GM12878 (cell line): ENCODE results near the gene ASB7. TPM values are rescaled to one million over a fixed set of nuclear protein-coding genes. Genes with fewer than 3 reads are reported as not detected.

ENCODE experiments used
- ATAC-seq: fragments of 200-7000 bp; cut with Tn5 transposase; 3 replicates; pipeline ENCODE4 v1.9.1; 2020; ENCODE audit warnings: mild to moderate bottlenecking, moderate library complexity
- BruUV-seq: library from RNA; stranded (reverse); fragments of 400-500 nt; replicated peaks from 2 replicates; lab custom pipeline; 2021; lab: Mats Ljungman, UMichigan
- CTCF ChIA-PET: fragments of 300-600 bp; sonication (Branson Sonifier 250); formaldehyde crosslinking; extraction: SDS; loops from one replicate; lab custom pipeline; 2021; ENCODE audit warnings: inconsistent platforms; lab: Yijun Ruan, JAX
- POLR2A ChIA-PET: fragments of 350-600 bp; formaldehyde crosslinking; extraction: SDS; loops from one replicate; lab custom pipeline; 2021; ENCODE audit warnings: inconsistent platforms; lab: Charles Lee
- RAD21 ChIA-PET: fragments of 300-600 bp; sonication (Branson Sonifier 250); formaldehyde crosslinking; loops from one replicate; lab custom pipeline; 2023; ENCODE audit warnings: antibody characterized with exemption; ENCODE audit not compliant: unreplicated experiment; lab: Charles Lee
- SMC1A ChIA-PET: fragments of 300-600 bp; sonication (Branson Sonifier 250); formaldehyde crosslinking; loops from one replicate; lab custom pipeline; 2023; ENCODE audit not compliant: unreplicated experiment, uncharacterized antibody; lab: Charles Lee
- DNase-seq: peaks from one replicate; pipeline ENCODE4 v3.0.0-alpha.2; 2011; ENCODE audit warnings: low read depth, low spot score
- FAIRE-seq: peaks from 3 replicates; lab custom pipeline; 2011; peaks lifted over from hg19 to GRCh38; lab: Jason Lieb, UNC
- H2AFZ ChIP-seq: 2 replicates; pipeline ENCODE4 v1.6.0; 2011; ENCODE audit warnings: low read depth, low read length, control low read depth; ENCODE audit not compliant: control insufficient read depth
- H3K27ac ChIP-seq: 2 replicates; pipeline ENCODE4 v1.5.1; 2011; ENCODE audit warnings: control low read depth; ENCODE audit not compliant: control insufficient read depth, insufficient read depth
- H3K27me3 ChIP-seq, 2 experiments: replicated peaks in 1 of 2; 2 replicates each; pipeline versions ENCODE4 v1.6.0 to v1.6.1; 2011; ENCODE audit warnings: low read length in 1 of 2; ENCODE audit not compliant: control insufficient read depth in 2 of 2, insufficient read depth in 2 of 2
- H3K36me3 ChIP-seq, 2 experiments: 2 replicates each; pipeline ENCODE4 v1.5.1; 2011; ENCODE audit warnings: low read length in 1 of 2; ENCODE audit not compliant: control insufficient read depth in 2 of 2, insufficient read depth in 2 of 2
- H3K4me1 ChIP-seq: 2 replicates; pipeline ENCODE4 v1.6.1; 2011; ENCODE audit warnings: mild to moderate bottlenecking, low read length, moderate library complexity, mixed read lengths; ENCODE audit not compliant: control insufficient read depth, insufficient read depth
- H3K4me2 ChIP-seq: 2 replicates; pipeline ENCODE4 v1.6.0; 2011; ENCODE audit warnings: control low read depth; ENCODE audit not compliant: control insufficient read depth, insufficient read depth
- H3K4me3 ChIP-seq: fragments of 200-600 bp; sonication (generic); 2 replicates; pipeline ENCODE4 v1.5.1; 2016
- H3K79me2 ChIP-seq: 2 replicates; pipeline ENCODE4 v1.6.0; 2011; ENCODE audit warnings: low read length; ENCODE audit not compliant: control insufficient read depth, insufficient read depth
- H3K9ac ChIP-seq: 2 replicates; pipeline ENCODE4 v1.8.0; 2011; ENCODE audit warnings: low read length, control low read depth, mixed read lengths; ENCODE audit not compliant: control insufficient read depth, insufficient read depth
- H3K9me3 ChIP-seq: replicated peaks from 3 replicates; pipeline ENCODE4 v1.5.1; 2011; ENCODE audit warnings: mild to moderate bottlenecking, low read length; ENCODE audit not compliant: control insufficient read depth, insufficient read depth
- H4K20me1 ChIP-seq: 2 replicates; pipeline ENCODE4 v1.6.0; 2011; ENCODE audit not compliant: control insufficient read depth, insufficient read depth
- ATF2 ChIP-seq: IDR thresholded peaks from 2 replicates; pipeline ENCODE4 v1.6.1; 2012; ENCODE audit warnings: low read length, inconsistent platforms
- BCLAF1 ChIP-seq: fragments of 450-650 bp; IDR thresholded peaks from 2 replicates; pipeline ENCODE4 v1.6.1; 2017; ENCODE audit warnings: antibody characterized with exemption, mild to moderate bottlenecking, moderate library complexity
- BMI1 ChIP-seq: fragments of 450-650 bp; IDR thresholded peaks from 2 replicates; pipeline ENCODE4 v1.6.1; 2016; ENCODE audit warnings: mild to moderate bottlenecking, moderate library complexity, borderline replicate concordance
- E2F4 ChIP-seq: IDR thresholded peaks from 2 replicates; pipeline ENCODE4 v1.6.1; 2012; ENCODE audit warnings: low read depth, low read length, improper control_type of control experiment
- HDAC2 ChIP-seq: fragments of 200-600 bp; sonication (generic); IDR thresholded peaks from 2 replicates; pipeline ENCODE4 v1.6.1; 2017
- MTA2 ChIP-seq: fragments of 450-650 bp; IDR thresholded peaks from 2 replicates; pipeline ENCODE4 v1.6.1; 2016; ENCODE audit warnings: low read depth, mild to moderate bottlenecking, moderate library complexity
- NR2F1 ChIP-seq: fragments of 450-650 bp; conservative IDR thresholded peaks from 2 replicates; pipeline ENCODE4 v1.6.1; 2017; ENCODE audit warnings: mild to moderate bottlenecking
- PBX3 ChIP-seq: IDR thresholded peaks from 2 replicates; pipeline ENCODE4 v1.6.1; 2011; ENCODE audit warnings: mild to moderate bottlenecking, low read depth, low read length, moderate library complexity; ENCODE audit not compliant: insufficient replicate concordance
- RCOR1 ChIP-seq: conservative IDR thresholded peaks from 2 replicates; pipeline ENCODE4 v1.6.1; 2012; ENCODE audit warnings: low read depth, low read length, improper control_type of control experiment
- RUNX3 ChIP-seq: IDR thresholded peaks from 2 replicates; pipeline ENCODE4 v1.6.1; 2012; ENCODE audit warnings: low read length, inconsistent platforms
- SMAD5 ChIP-seq: IDR thresholded peaks from 2 replicates; pipeline ENCODE4 v1.6.1; 2016; ENCODE audit warnings: antibody characterized with exemption, low read depth
- TCF12 ChIP-seq: IDR thresholded peaks from 2 replicates; pipeline ENCODE4 v1.6.1; 2011; ENCODE audit warnings: low read depth, mild to moderate bottlenecking, low read length
- ZNF274 ChIP-seq: IDR thresholded peaks from one replicate; pipeline ENCODE4 v1.8.0; 2011; ENCODE audit not compliant: insufficient read length, insufficient read depth
- WGBS: methylation state at CpG from one replicate; pipeline ENCODE4 v1.1.6; 2016; ENCODE audit warnings: low lambda C conversion rate; ENCODE audit not compliant: insufficient replicate concordance, insufficient coverage; ENCODE audit errors: missing lambda C conversion rate; 5-methylcytosine and 5-hydroxymethylcytosine counted together
- in situ Hi-C: fragments of 300-500 bp; cut with MboI; formaldehyde crosslinking; loops from 9 replicates; pipeline ENCODE4 v1.14.3; 2018; ENCODE audit warnings: mixed read lengths
- intact Hi-C: fragments of 100-400 bp; cut with micrococcal nuclease; formaldehyde crosslinking; loops from one replicate; pipeline ENCODE4 v1.14.2; 2022; ENCODE audit not compliant: unreplicated experiment
- polyA plus RNA-seq, 11 experiments: library from polyadenylated mRNA; depleted of rRNA in 4 of 11; unstranded in 6 of 11; stranded (reverse) in 5 of 11; fragments of >200 nt; fragmentation: Nextera tagmentation in 4 of 11; fragmentation: Illumina TruSeq in 1 of 11; extraction: Ambion mirVana in 4 of 11; extraction: Trizol in 1 of 11; gene quantifications; 1 replicate in 1 of 11; 2 replicates in 10 of 11; pipeline versions ENCODE4 v1.2.1 to v1.2.3, GENCODE V29; 2011 to 2016; ENCODE audit warnings: inconsistent platforms in 2 of 11, missing spikeins in 2 of 11, low read depth in 1 of 11
- total RNA-seq, 4 experiments: library from RNA; depleted of rRNA in 3 of 4; stranded (reverse); fragments of >200 nt in 3 of 4; fragmentation: Illumina TruSeq in 1 of 4; extraction: Trizol in 1 of 4; gene quantifications; 2 replicates each; pipeline versions ENCODE4 v1.2.1 to v1.2.3, GENCODE V29; 2013 to 2021

The ASB7 gene
- total and polyA plus RNA-seq, 10 of the 15 experiments (the other 5 are each of a cell fraction or from before 2014, with no cell fraction given): 2.7 to 13.9 (median 8.6) TPM

- TF ChIP-seq BCLAF1 (no peak), ZNF274 (no peak), HDAC2 (no peak), RUNX3 (no peak), SMAD5 (no peak), BMI1 (no peak)
Measured at GRCh38 chr15:100693451-100693850, 91.1 kb downstream of the ASB7 start (continued).

GRCh38 chr15:100694381-100695021 lies 92.1 kb downstream of the ASB7 start:
- intact Hi-C loops (no loop called here), in situ Hi-C loops (no loop called here)
- no peak overlapping the region for H3K4me2 ChIP-seq
- H3K4me3 ChIP-seq: no peak overlapping the region
- no peaks in the 10 kb centered on the region for H3K79me2 ChIP-seq
- H3K36me3 ChIP-seq: no peaks in the 10 kb centered on the region
- CTCF ChIA-PET: no interaction called here
- POLR2A ChIA-PET: no interaction called here
- DNase-seq (no peak), ATAC-seq (no peak), FAIRE-seq (no peak)
- no peaks in the 10 kb centered on the region for H3K27me3 ChIP-seq
- BruUV-seq: no TSS peak
- no peaks in the 10 kb centered on the region for H4K20me1 ChIP-seq
- 12% methylated on average over 4 of the region's 4 CpGs for WGBS
- RAD21 ChIA-PET: no interaction called here
- SMC1A ChIA-PET: no interaction called here
- H3K27ac ChIP-seq: no peak overlapping the region
- H2AFZ ChIP-seq: no peak overlapping the region
- H3K4me1 ChIP-seq: no peaks in the 10 kb centered on the region
- no peak for TF ChIP-seq RCOR1
- TF ChIP-seq MTA2: no peak
- TF ChIP-seq NR2F1: no peak
- no peak for TF ChIP-seq PBX3
- TF ChIP-seq ATF2: no peak
- no peak for TF ChIP-seq TCF12
- TF ChIP-seq E2F4: no peak
- TF ChIP-seq, all 136 proteins: peak for 0
- Histone ChIP-seq H3K9me3 (no peaks in the 10 kb centered on the region; the same call in 2 of the 3 replicates), H3K9ac (no peak overlapping the region)
